CD4-positive, alpha-beta T cell treated with Interleukin-21 for 1 hour (primary cell): ENCODE results near the gene MYT1.
"Not testable (repeated sequence)": the region's sequence is repeated elsewhere in the genome, so short reads cannot be mapped to it uniquely, and the experiment has no call there.

Experiments
- DNase-seq: peaks from one replicate; pipeline ENCODE4 v3.0.0-alpha.2; 2020

The MYT1 gene

DNA sequence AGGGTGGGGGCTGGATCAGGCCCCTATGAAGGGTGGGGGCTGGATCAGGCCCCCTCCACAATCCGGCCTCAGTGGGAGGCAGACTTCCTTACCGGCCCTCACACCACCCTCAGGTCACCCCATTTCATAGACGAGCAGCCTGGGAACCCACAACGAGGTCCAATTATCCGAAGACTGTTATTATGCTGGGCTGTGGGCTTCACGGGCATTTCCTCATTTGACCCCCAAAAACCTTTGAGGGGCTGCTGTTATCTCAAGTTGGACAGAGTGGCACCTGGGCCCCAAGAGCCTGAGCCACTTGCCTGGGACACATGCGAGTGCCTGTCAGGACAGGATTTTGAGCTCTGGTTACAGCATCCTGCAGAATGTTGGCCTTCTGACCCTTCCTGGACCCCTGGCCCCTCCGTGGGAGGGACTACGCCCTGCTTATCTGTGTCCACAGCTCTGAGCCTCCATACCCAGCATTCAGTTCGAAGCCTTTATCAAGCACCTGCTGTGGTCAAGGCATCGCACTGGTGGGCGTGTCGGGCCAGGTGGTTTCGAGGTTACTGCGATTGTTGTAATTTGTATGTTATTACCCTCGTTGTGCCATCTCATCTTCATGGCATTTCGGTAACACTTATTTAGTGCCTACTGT lies 56.8 kb downstream of the MYT1 start:
- no peak for DNase-seq

DNA sequence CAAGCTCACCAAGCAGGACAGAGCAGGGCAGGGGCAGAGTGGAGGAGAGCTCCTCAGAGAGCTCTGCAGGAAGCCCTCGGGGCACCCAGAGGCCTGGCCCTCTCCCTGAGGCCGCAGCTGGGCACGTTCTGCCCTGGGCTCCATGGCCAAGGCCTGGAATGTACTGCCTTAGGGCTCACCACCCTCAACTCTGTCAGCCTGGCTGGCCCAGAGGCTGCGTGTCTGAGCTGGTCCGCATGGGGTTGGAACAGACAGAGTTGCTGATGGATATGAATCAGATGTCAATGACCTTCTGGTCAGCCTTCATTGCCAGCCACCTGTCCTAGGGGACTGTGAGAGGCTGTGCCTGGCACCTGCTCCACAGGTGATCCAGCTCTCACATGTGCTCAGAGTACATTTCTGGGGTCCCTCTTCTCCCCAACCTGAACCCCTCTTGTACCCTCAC lies 58.1 kb downstream of the MYT1 start:
- DNase-seq: no peak

- no peak for DNase-seq
These were observed 58.7 kb downstream of the MYT1 start for GRCh38 chr20:64222851-64223525.

GRCh38 chr20:64223526-64224067 lies 59.3 kb downstream of the MYT1 start:
- no peak for DNase-seq

- no peak for DNase-seq
These were observed 60.3 kb downstream of the MYT1 start for GRCh38 chr20:64224351-64225170.

DNA sequence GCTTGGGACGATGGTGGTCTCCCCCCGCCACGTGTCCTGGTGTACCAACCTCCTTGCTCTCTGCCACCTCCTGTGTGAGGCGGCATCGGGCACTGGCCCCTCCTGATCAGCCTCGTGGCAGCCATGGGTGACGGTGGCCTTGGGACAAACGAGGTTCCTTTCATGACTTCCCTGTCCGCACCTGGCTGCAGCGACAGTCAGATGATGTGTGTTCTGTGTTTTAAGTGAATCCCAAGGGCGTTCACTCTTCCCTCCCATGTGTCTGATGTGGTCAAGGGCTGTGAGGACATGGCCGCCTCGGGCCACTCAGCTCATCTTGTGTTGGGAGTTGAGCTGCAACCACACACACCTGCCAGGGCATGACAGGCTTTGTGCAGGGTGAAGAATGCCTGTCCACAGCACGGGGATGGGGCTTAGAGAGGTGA lies 60.9 kb downstream of the MYT1 start:
- DNase-seq: no peak

- DNase-seq: no peak
These were observed 61.8 kb downstream of the MYT1 start for GRCh38 chr20:64225828-64226598.

DNA sequence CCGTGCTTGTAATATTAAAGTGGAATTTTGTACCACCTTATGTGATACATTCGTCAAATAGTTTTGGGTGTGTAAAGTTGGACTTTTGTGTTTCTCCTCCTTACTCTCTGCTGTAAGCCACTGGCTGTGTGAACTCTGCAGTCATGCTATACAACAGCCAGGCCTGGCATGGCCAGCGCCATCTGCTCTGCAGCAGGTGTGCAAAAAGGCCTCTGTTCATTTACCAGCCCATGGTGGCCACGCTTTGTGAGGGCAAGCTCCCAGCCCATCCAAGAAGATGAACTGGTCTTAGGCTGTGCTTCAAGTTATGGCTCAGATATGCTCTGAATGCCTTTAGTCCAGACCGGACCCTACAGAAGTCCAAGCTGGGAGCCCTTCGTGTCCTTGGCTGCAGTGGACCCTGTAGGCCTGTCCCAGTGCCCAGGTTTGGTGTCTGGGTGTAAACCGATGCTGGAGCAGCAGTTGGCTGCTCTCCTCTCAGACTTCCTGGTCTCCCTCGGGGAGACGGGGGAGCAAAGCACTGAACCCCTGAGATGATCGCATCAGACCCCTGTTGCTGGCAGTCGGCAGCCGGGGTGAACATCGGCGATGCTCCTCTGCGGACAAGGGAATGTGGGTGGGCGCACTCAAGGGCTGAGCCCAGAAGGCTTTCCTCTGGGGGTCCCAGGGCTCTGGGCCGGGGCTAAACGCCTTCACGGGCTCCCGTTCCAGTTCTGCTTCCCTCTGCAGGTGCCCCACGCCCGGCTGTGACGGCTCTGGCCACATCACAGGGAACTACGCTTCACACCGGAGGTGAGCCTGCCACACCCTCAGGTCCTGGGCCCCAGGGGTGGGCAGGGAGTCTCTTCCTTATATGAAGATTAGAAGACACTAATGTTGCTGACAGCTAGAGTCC lies 62.7 kb downstream of the MYT1 start:
- peak; percentile 51 for DNase-seq

- no peak for DNase-seq
These were observed 63.9 kb downstream of the MYT1 start for GRCh38 chr20:64228086-64228653.

- DNase-seq: no peak
These were observed 64.7 kb downstream of the MYT1 start for GRCh38 chr20:64228751-64229506.

DNA sequence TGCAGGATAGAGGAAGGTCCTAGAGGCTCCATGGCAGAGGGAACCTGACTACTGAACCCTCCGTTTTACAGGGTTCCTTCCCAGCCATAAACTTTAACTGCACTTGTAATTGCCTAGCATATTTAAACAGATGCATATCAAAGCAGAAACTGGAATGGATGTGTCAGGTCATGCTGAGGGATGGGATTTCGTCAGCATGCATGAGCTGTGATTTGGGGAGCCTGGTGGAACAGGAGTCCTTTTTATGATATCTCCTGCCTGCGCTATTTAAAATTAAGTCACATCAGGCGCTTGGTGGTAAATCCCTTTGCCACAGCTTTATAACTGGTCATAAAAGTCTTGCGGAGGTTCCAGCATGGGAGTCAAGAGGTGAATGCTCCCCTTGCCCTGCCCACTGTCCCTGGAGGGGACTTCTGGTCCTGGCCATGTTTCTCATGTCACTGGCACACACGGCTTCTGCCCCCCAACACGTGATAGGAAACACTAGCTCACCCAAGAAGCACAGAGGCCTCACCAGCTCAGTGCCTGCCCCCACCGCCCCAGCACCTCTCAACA lies 65.3 kb downstream of the MYT1 start:
- DNase-seq: no peak

GRCh38 chr20:64230461-64231145 lies 66.4 kb downstream of the MYT1 start:
- DNase-seq: no peak

- DNase-seq: no peak
These were observed 67.6 kb downstream of the MYT1 start for GRCh38 chr20:64231621-64232550.

DNA sequence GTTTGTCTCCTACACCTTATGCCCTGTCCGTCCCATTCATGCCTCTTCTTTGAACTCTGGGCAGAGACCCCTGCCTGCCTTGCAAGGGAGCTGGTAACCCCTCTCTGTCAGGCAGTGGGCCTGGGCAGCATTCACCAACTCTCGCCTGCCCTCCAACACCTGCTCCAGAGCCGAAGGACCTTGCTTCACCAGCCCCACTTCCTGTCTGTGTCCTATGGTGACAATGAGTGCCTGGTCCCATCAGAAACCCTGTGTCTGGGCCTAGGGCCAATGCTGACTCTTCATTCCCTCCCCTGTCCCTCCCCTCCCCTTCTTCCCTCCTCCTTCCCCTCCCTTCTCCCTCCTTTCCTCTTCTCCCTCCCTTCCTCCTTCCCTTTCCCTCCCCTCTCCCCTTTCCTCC lies 68.5 kb downstream of the MYT1 start:
- DNase-seq: no peak

DNA sequence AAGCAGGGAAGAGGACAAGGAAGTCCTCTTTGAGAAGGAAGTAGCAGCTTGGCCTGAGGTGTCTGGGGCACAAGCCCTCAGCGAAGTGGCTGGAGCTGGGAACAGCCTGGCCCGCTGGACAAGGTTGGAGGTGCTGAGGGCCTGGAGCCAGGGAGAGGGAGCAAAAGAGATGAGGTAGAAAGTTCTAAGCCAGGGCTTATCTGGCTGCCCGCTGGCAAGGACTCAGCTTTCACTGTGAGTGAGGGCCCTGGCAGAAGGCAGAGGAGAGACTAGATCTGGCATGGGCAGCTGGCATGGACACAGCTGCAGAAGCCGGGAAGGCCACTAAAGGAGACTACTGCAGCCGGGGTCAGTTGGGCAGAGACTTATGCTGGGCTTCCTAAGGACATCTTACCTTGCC lies 69.5 kb downstream of the MYT1 start:
- DNase-seq: no peak

- no peak for DNase-seq
These were observed 70.1 kb downstream of the MYT1 start for GRCh38 chr20:64234291-64234791.

DNA sequence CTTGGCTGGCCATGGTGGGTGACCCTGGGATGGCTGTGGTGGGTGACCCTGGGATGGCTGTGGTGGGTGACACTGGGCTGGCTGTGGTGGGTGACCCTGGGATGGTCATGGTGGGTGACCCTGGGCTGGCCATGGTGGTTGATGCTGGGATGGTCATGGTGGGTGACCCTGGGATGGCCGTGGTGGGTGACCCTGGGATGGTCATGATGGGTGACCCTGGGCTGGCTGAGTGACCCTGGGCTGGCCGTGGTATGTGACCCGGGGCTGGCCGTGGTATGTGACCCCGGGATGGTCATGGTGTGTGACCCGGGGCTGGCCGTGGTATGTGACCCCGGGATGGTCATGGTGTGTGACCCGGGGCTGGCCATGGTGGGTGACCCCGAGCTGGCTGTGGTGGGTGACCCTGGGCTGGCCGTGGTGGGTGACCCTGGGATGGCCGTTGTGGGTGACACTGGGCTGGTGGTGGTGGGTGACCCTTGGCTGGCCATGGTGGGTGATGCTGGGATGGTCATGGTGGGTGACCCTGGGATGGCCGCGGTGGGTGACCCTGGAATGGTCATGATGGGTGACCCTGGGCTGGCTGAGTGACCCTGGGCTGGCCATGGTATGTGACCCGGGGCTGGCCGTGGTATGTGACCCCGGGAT lies 70.8 kb downstream of the MYT1 start:
- DNase-seq: not testable (repeated sequence)
